K562 (cell line): ENCODE measurements around the gene SH2D5. TPM values are rescaled to one million over a fixed set of nuclear protein-coding genes. Genes with fewer than 3 reads are reported as not detected.

Experiments
- ATAC-seq: fragments of 200-7000 bp; cut with Tn5 transposase; 3 replicates; pipeline ENCODE4 v1.9.1; 2020; ENCODE audit warnings: moderate library complexity
- Bru-seq: library from RNA; stranded (reverse); fragments of 400-500 nt; gene quantifications from one replicate; lab custom pipeline; 2021; lab: Mats Ljungman, UMichigan
- BruChase-seq, 2 experiments: library from RNA; stranded (reverse); fragments of 400-500 nt; gene quantifications; one replicate each; lab custom pipeline; 2021; lab: Mats Ljungman, UMichigan
- BruUV-seq: library from RNA; stranded (reverse); fragments of 400-500 nt; replicated peaks from 2 replicates; lab custom pipeline; 2021; lab: Mats Ljungman, UMichigan
- CTCF ChIA-PET: fragments of 300-600 bp; formaldehyde crosslinking; extraction: SDS; loops from one replicate; lab custom pipeline; 2021; ENCODE audit warnings: low intra/inter-chr PET ratio; lab: Yijun Ruan, JAX
- POLR2A ChIA-PET: fragments of 300-600, 350-650 bp; sonication (Branson Sonifier 250); formaldehyde crosslinking; extraction: SDS; loops from one replicate; lab custom pipeline; 2021; ENCODE audit warnings: antibody characterized with exemption, inconsistent platforms; lab: Yijun Ruan, JAX
- DNase-seq, 4 experiments: peaks; one replicate each; pipeline versions ENCODE4 v3.0.0 to v3.0.0-alpha.2; 2011 to 2018; ENCODE audit warnings: low spot score in 3 of 4, mixed read lengths in 3 of 4; ENCODE audit errors: extremely low read depth in 1 of 4
- FAIRE-seq: peaks from 2 replicates; lab custom pipeline; 2011; peaks lifted over from hg19 to GRCh38; lab: Jason Lieb, UNC
- H2AFZ ChIP-seq: 2 replicates; pipeline ENCODE4 v1.6.0; 2011; ENCODE audit warnings: low read depth, low read length, control low read depth, inconsistent platforms
- H3K27ac ChIP-seq: fragments of 200-600 bp; 3 replicates; pipeline ENCODE4 v1.8.0; 2011; ENCODE audit warnings: low read depth, mild to moderate bottlenecking, control low read depth, inconsistent platforms, low read length, moderate library complexity, mixed read lengths; ENCODE audit errors: extremely low read depth
- H3K27me3 ChIP-seq, 2 experiments: fragments of 300-600 bp in 1 of 2; 2 replicates in 1 of 2; 3 replicates in 1 of 2; pipeline versions ENCODE4 v1.6.0 to v1.8.0; 2011; ENCODE audit warnings: inconsistent platforms in 2 of 2, low read length in 2 of 2, mild to moderate bottlenecking in 1 of 2, mixed read lengths in 1 of 2, moderate library complexity in 1 of 2; ENCODE audit not compliant: control insufficient read depth in 2 of 2, insufficient read depth in 2 of 2
- H3K36me3 ChIP-seq: fragments of 300-600 bp; 3 replicates; pipeline ENCODE4 v1.8.0; 2011; ENCODE audit warnings: mild to moderate bottlenecking, low read length, inconsistent platforms; ENCODE audit not compliant: control insufficient read depth, insufficient read depth
- H3K4me1 ChIP-seq, 2 experiments: fragments of 200-600 bp in 1 of 2; replicated peaks in 1 of 2; 2 replicates in 1 of 2; 3 replicates in 1 of 2; pipeline versions ENCODE4 v1.5.1 to v1.8.0; 2011; ENCODE audit warnings: inconsistent platforms in 2 of 2, low read length in 2 of 2, mild to moderate bottlenecking in 1 of 2, mixed read lengths in 1 of 2, moderate library complexity in 1 of 2; ENCODE audit not compliant: control insufficient read depth in 2 of 2, insufficient read depth in 2 of 2
- H3K4me2 ChIP-seq: 2 replicates; pipeline ENCODE4 v1.6.1; 2011; ENCODE audit warnings: low read length, control low read depth, inconsistent platforms, mixed read lengths; ENCODE audit not compliant: insufficient read depth
- H3K4me3 ChIP-seq: fragments of 200-600 bp; sonication (generic), shearing (Covaris generic); 2 replicates; pipeline ENCODE4 v1.5.1; 2016; ENCODE audit warnings: control low read depth, inconsistent platforms
- H3K79me2 ChIP-seq: fragments of 200-600 bp; 3 replicates; pipeline ENCODE4 v1.8.0; 2011; ENCODE audit warnings: low read length, inconsistent platforms; ENCODE audit not compliant: control insufficient read depth, insufficient read depth
- H3K9ac ChIP-seq, 2 experiments: 2 replicates each; pipeline versions ENCODE4 v1.6.0 to v1.6.1; 2011; ENCODE audit warnings: low read depth in 2 of 2, low read length in 2 of 2, control low read depth in 1 of 2, inconsistent platforms in 1 of 2, mild to moderate bottlenecking in 1 of 2, mixed read lengths in 1 of 2; ENCODE audit not compliant: insufficient read depth in 1 of 2
- H3K9me1 ChIP-seq: one replicate; pipeline ENCODE4 v1.6.0; 2011; ENCODE audit warnings: inconsistent platforms, mild to moderate bottlenecking, low read length, moderate library complexity; ENCODE audit not compliant: control insufficient read depth, insufficient read depth
- H3K9me3 ChIP-seq: replicated peaks from 2 replicates; pipeline ENCODE4 v1.5.1; 2011; ENCODE audit warnings: low read depth, low read length, inconsistent platforms; ENCODE audit not compliant: control insufficient read depth, insufficient read depth
- H4K20me1 ChIP-seq: replicated peaks from 2 replicates; pipeline ENCODE4 v1.6.1; 2011; ENCODE audit warnings: low read length, inconsistent platforms, mixed read lengths; ENCODE audit not compliant: control insufficient read depth, insufficient read depth
- CREM ChIP-seq: IDR thresholded peaks from 2 replicates; pipeline ENCODE4 v1.6.1; 2014; ENCODE audit warnings: antibody characterized with exemption, low read depth
- CTBP1 ChIP-seq: fragments of 450-650 bp; IDR thresholded peaks from 2 replicates; pipeline ENCODE4 v1.6.1; 2016; ENCODE audit warnings: borderline replicate concordance
- EGR1 ChIP-seq: fragments of 450-650 bp; conservative IDR thresholded peaks from 2 replicates; pipeline ENCODE4 v1.6.1; 2017; ENCODE audit warnings: mild to moderate bottlenecking
- HMG20A ChIP-seq: fragments of 450-650 bp; formaldehyde crosslinking; conservative IDR thresholded peaks from 2 replicates; pipeline ENCODE4 v1.4.0; 2020; ENCODE audit warnings: mild to moderate bottlenecking, mixed read lengths
- MCM5 ChIP-seq: fragments of 450-650 bp; IDR thresholded peaks from 2 replicates; pipeline ENCODE4 v1.6.1; 2016; ENCODE audit warnings: low read depth
- MXI1 ChIP-seq: IDR thresholded peaks from 2 replicates; pipeline ENCODE4 v1.6.1; 2011; ENCODE audit warnings: low read depth, mild to moderate bottlenecking, improper control_type of control experiment, low read length
- RBM17 ChIP-seq: fragments of 200-400 bp; formaldehyde crosslinking; IDR thresholded peaks from 2 replicates; pipeline ENCODE4 v1.6.1; 2017; ENCODE audit warnings: low read depth, mild to moderate bottlenecking, low read length, borderline replicate concordance
- SRF ChIP-seq, 2 experiments: fragments of 250-450, 450-650 bp in 1 of 2; sonication (Bioruptor Pico) in 1 of 2; sonication (generic) in 1 of 2; formaldehyde crosslinking; IDR thresholded peaks; 2 replicates each; pipeline versions ENCODE4 v1.5.0 to v1.5.1; 2020 to 2022; ENCODE audit warnings: mild to moderate bottlenecking in 1 of 2, missing genetic modification reagents in 1 of 2
- TAL1 ChIP-seq: fragments of 450-650 bp; IDR thresholded peaks from 2 replicates; pipeline ENCODE4 v1.6.1; 2016; ENCODE audit warnings: mild to moderate bottlenecking
- TOE1 ChIP-seq, 2 experiments: fragments of 450-650 bp in 1 of 2; sonication (generic) in 1 of 2; formaldehyde crosslinking in 1 of 2; IDR thresholded peaks; 2 replicates each; pipeline versions ENCODE4 v1.7.1 to v1.8.0; 2016 to 2022; ENCODE audit warnings: borderline replicate concordance in 2 of 2, mild to moderate bottlenecking in 2 of 2, antibody characterized with exemption in 1 of 2, inconsistent platforms in 1 of 2, low read depth in 1 of 2, missing genetic modification reagents in 1 of 2, moderate library complexity in 1 of 2
- XRCC4 ChIP-seq: IDR thresholded peaks from one replicate; pipeline ENCODE4 v1.6.1; 2011; ENCODE audit not compliant: insufficient read depth, insufficient read length; ENCODE audit errors: extremely low read depth
- ZNF311 ChIP-seq: fragments of 250-450 bp; sonication (Bioruptor Pico); IDR thresholded peaks from 2 replicates; pipeline ENCODE4 v1.4.0; 2020; ENCODE audit warnings: mild to moderate bottlenecking, moderate library complexity
- WGBS: fragments of 100-300 bp; shearing (Covaris generic); methylation state at CpG from one replicate; pipeline ENCODE4 v1.1.6; 2016; ENCODE audit warnings: low coverage, mixed read lengths; ENCODE audit not compliant: insufficient coverage; ENCODE audit errors: missing lambda C conversion rate; 5-methylcytosine and 5-hydroxymethylcytosine counted together
- in situ Hi-C: fragments of 300-500 bp; cut with MboI; formaldehyde crosslinking; loops from 4 replicates; pipeline ENCODE4 v1.15.0; 2018; ENCODE audit warnings: inconsistent platforms, mixed read lengths
- intact Hi-C: fragments of 100-400 bp; cut with micrococcal nuclease; formaldehyde crosslinking; loops from 2 replicates; pipeline ENCODE4 v1.14.2; 2022
- long read RNA-seq, 3 experiments: library from polyadenylated mRNA in 2 of 3; library from RNA in 1 of 3; unstranded in 2 of 3; stranded (forward) in 1 of 3; transcript quantifications; one replicate each; pipeline ENCODE4 v2.0.0, GENCODE V29; 2019 to 2022
- polyA minus RNA-seq, 3 experiments: library from RNA; depleted of rRNA, polyadenylated mRNA; stranded (reverse); fragments of >200 nt; gene quantifications; 2 replicates each; pipeline ENCODE4 v1.2.3, GENCODE V29; 2011
- polyA plus RNA-seq, 8 experiments: library from polyadenylated mRNA; depleted of rRNA in 4 of 8; stranded (reverse) in 5 of 8; unstranded in 3 of 8; fragments of >200 nt; fragmentation: Nextera tagmentation in 2 of 8; fragmentation: Illumina TruSeq in 1 of 8; extraction: Ambion mirVana in 2 of 8; extraction: Trizol in 1 of 8; gene quantifications; 2 replicates each; pipeline versions ENCODE4 v1.2.1 to v1.2.3, GENCODE V29; 2011 to 2014; ENCODE audit warnings: inconsistent platforms in 1 of 8, missing spikeins in 1 of 8
- total RNA-seq, 7 experiments: library from RNA; depleted of rRNA in 6 of 7; stranded (reverse); fragments of >200 nt in 6 of 7; fragmentation: Illumina TruSeq in 2 of 7; extraction: Trizol in 2 of 7; gene quantifications; 2 replicates each; pipeline versions ENCODE4 v1.2.1 to v1.2.3, GENCODE V29; 2011 to 2021; ENCODE audit warnings: low replicate concordance in 1 of 7
- TF ChIP-seq, protein P1 (sequence below): sonication (generic); formaldehyde crosslinking; IDR thresholded peaks from 2 replicates; pipeline ENCODE4 v1.8.0; 2022; ENCODE audit warnings: mild to moderate bottlenecking, missing genetic modification reagents
- TF ChIP-seq, protein P2 (sequence below): fragments of 250-450 bp; sonication (Bioruptor Pico); IDR thresholded peaks from 2 replicates; pipeline ENCODE4 v1.5.0; 2021

The SH2D5 gene
- total RNA-seq (2011; cell fraction: chromatin; rRNA removed; ENCODE audit: low replicate concordance): 0.25 TPM in 1 of 2 replicates, not detected in the other
- total RNA-seq (2011; cell fraction: nucleolus; rRNA removed): 0.17 and 0.26 TPM in 2 replicates
- total RNA-seq (2011; cell fraction: nucleoplasm; rRNA removed): 0.22 TPM in 1 of 2 replicates, not detected in the other
- not detected in 2 replicates for total RNA-seq (2014; rRNA removed)
- not detected in 2 replicates for total RNA-seq (2014; rRNA removed; fragmentation: Illumina TruSeq; extraction: Trizol)
- total RNA-seq (2015; rRNA removed; fragmentation: Illumina TruSeq; extraction: Trizol): 0.04 TPM in 1 of 2 replicates, not detected in the other
- total RNA-seq (2021): 0.11 TPM in 1 of 2 replicates, not detected in the other
- 0.03 and 0.06 TPM in 2 replicates for polyA plus RNA-seq (2011; rRNA removed)
- polyA plus RNA-seq (2011; cell fraction: cytosol; rRNA removed): 0.03 TPM in 1 of 2 replicates, not detected in the other
- polyA plus RNA-seq (2011; cell fraction: nucleus; rRNA removed): 0.13 and 0.15 TPM in 2 replicates
- polyA plus RNA-seq (2012): not detected in 2 replicates
- 0.10 TPM in 1 of 2 replicates, not detected in the other for polyA plus RNA-seq (2014; fragmentation: Illumina TruSeq; extraction: Trizol)
- polyA plus RNA-seq (2014; fragmentation: Nextera tagmentation; extraction: Ambion mirVana): not detected
- polyA plus RNA-seq (2014; rRNA removed): not detected in 2 replicates
- not detected in 2 replicates for polyA minus RNA-seq (2011; rRNA and poly(A)+ RNA removed)
- not detected in 2 replicates for polyA minus RNA-seq (2011; cell fraction: cytosol; rRNA and poly(A)+ RNA removed)
- 0.13 TPM in 1 of 2 replicates, not detected in the other for polyA minus RNA-seq (2011; cell fraction: nucleus; rRNA and poly(A)+ RNA removed)
- Bru-seq, nascent RNA: percentile 36 among the genes with signal in this experiment
- percentile 44 among the genes with signal in this experiment for BruChase-seq, experiment 1, labeled RNA remaining after a 2-hour chase
- BruChase-seq, experiment 2, labeled RNA remaining after a 6-hour chase: percentile 41 among the genes with signal in this experiment
- long read RNA-seq, experiment 1: 0 reads
- long read RNA-seq, experiment 2: 0 reads
- long read RNA-seq, experiment 3: 0 reads

DNA sequence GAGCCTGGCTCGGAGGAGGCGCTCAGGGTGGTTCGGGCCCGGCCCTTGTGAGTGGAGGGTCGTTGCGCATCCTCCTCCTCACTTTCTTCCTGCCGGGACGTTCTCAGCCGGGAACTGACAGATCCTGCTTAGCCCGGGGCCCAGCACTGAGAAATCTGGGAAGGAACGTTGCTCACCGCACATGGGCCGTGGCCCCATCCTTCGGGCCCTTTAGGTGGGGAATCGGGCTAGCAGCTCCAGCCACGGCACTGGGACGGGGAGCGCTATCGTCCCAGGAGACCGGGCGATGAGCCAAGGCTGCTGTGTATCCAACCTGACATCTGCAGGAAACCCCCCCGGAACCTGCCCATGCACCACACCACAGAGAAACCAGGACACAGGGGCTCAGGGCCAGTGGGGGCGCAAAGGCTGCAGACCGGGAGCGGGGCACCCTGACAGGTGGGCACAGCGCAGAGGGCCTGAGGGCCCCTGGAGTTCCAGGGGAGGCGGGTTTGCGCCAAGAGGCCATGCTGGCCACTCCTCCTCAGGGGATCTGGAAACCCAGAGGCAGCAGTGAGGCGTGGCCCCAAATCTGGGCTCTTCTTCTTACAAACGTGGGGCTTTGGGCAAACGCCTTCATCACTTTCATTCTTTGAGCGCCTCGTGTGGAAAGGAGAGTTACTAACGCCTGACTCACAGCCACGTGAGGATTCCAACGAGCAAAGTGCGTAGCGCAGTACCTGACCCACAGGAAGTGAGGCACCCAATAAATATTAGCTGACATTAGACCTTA, at the start of gene SH2D5:
Gene SH2D5 (minus strand): TSS at position 116 of the 772 bp plus-strand sequence. CDS start 4,659 bp downstream, outside the sequence.
- intact Hi-C loops (loop anchor here (2.0 kb wide), 1 partner anchor 36 kb away; no protein-coding TSS in a partner anchor), in situ Hi-C loops (no loop called here)
- FAIRE-seq: peak; percentile 92
- Histone ChIP-seq H3K4me2 (peak within 1 kb of the TSS; percentile 68), H3K4me3 (no peak within 1 kb of the TSS), H3K79me2 (no peaks in the 10 kb centered on the region), H4K20me1 (peaks cover 3% of the 10 kb centered on the region; the same call in 1 of the 2 replicates), H3K4me1 (peaks cover 12 to 32% of the 10 kb centered on the region in 2 experiments), H3K9me1 (peaks cover 8% of the 10 kb centered on the region), H2AFZ (peak within 1 kb of the TSS; percentile 80), H3K36me3 (peaks cover 11% of the 10 kb centered on the region; the same call in 2 of the 3 replicates), H3K9me3 (no peaks in the 10 kb centered on the region; the same call in 1 of the 2 replicates), H3K9ac (peak within 1 kb of the TSS; percentile 24 to 79; a peak in 3 of 4 replicates), H3K27ac (peak within 1 kb of the TSS; percentile 49; the same call in 2 of the 3 replicates), H3K27me3 (peaks cover 0 to 26% of the 10 kb centered on the region in 2 experiments; a peak in 3 of 5 replicates)
- peak; percentile 60 to 85 (median 67) for DNase-seq
- BruUV-seq: no TSS peak
- ATAC-seq: peak; percentile 88
- 35% methylated on average over 33 of the region's 38 CpGs for WGBS
- CTCF ChIA-PET: interaction anchor here (0.5 to 2.0 kb wide), 2 partner anchors 15 to 36 kb away, joined by 3 to 5 read pairs; partner anchors contain the start of gene KIF17
- POLR2A ChIA-PET: interaction anchor here (1.3 to 1.6 kb wide), 3 partner anchors 8 to 17 kb away, joined by 3 to 5 read pairs (median 3); no protein-coding TSS in a partner anchor
- no peak for TF ChIP-seq HMG20A (CRISPR knock-in tag)
- TF ChIP-seq, protein P1, sequence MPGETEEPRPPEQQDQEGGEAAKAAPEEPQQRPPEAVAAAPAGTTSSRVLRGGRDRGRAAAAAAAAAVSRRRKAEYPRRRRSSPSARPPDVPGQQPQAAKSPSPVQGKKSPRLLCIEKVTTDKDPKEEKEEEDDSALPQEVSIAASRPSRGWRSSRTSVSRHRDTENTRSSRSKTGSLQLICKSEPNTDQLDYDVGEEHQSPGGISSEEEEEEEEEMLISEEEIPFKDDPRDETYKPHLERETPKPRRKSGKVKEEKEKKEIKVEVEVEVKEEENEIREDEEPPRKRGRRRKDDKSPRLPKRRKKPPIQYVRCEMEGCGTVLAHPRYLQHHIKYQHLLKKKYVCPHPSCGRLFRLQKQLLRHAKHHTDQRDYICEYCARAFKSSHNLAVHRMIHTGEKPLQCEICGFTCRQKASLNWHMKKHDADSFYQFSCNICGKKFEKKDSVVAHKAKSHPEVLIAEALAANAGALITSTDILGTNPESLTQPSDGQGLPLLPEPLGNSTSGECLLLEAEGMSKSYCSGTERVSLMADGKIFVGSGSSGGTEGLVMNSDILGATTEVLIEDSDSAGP: peak; percentile 14; the same call in 1 of the 2 replicates
- no peak for TF ChIP-seq ZNF311 (CRISPR knock-in tag)
- TF ChIP-seq EGR1: no peak
- TF ChIP-seq MXI1: 0 out of 2 replicates have a peak, but pooled peaks have one; percentile 20
- TF ChIP-seq CTBP1: peak; percentile 64
- peak; percentile 53; the same call in 1 of the 2 replicates for TF ChIP-seq CREM
- no peak for TF ChIP-seq XRCC4
- TF ChIP-seq, protein P2, sequence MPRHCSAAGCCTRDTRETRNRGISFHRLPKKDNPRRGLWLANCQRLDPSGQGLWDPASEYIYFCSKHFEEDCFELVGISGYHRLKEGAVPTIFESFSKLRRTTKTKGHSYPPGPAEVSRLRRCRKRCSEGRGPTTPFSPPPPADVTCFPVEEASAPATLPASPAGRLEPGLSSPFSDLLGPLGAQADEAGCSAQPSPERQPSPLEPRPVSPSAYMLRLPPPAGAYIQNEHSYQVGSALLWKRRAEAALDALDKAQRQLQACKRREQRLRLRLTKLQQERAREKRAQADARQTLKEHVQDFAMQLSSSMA (CRISPR knock-in tag): no peak
- no peak for TF ChIP-seq TAL1
- no peak for TF ChIP-seq SRF (CRISPR knock-in tag; IDR thresholded peaks at IDR 0.05)
- TF ChIP-seq RBM17: no peak
- no peak for TF ChIP-seq MCM5
- TF ChIP-seq TOE1 (IDR thresholded peaks at IDR 0.05; ENCODE audit: borderline replicate concordance): peak; percentile 87; the same call in 1 of the 2 replicates
- no peak for TF ChIP-seq TOE1 (CRISPR knock-in tag; IDR thresholded peaks at IDR 0.05; ENCODE audit: borderline replicate concordance, low read depth)
